K562 (cell line): ENCODE results near the gene GOT1. TPM values are rescaled to one million over a fixed set of nuclear protein-coding genes. Genes with fewer than 3 reads are reported as not detected.

Source experiments
- ATAC-seq: fragments of 200-7000 bp; cut with Tn5 transposase; 3 replicates; pipeline ENCODE4 v1.9.1; 2020; ENCODE audit warnings: moderate library complexity
- BruUV-seq: library from RNA; stranded (reverse); fragments of 400-500 nt; replicated peaks from 2 replicates; lab custom pipeline; 2021; lab: Mats Ljungman, UMichigan
- CTCF ChIA-PET: fragments of 300-600 bp; formaldehyde crosslinking; extraction: SDS; loops from one replicate; lab custom pipeline; 2021; ENCODE audit warnings: low intra/inter-chr PET ratio; lab: Yijun Ruan, JAX
- POLR2A ChIA-PET: fragments of 300-600, 350-650 bp; sonication (Branson Sonifier 250); formaldehyde crosslinking; extraction: SDS; loops from one replicate; lab custom pipeline; 2021; ENCODE audit warnings: antibody characterized with exemption, inconsistent platforms; lab: Yijun Ruan, JAX
- DNase-seq, 4 experiments: peaks; one replicate each; pipeline versions ENCODE4 v3.0.0 to v3.0.0-alpha.2; 2011 to 2018; ENCODE audit warnings: low spot score in 3 of 4, mixed read lengths in 3 of 4; ENCODE audit errors: extremely low read depth in 1 of 4
- FAIRE-seq: peaks from 2 replicates; lab custom pipeline; 2011; peaks lifted over from hg19 to GRCh38; lab: Jason Lieb, UNC
- H2AFZ ChIP-seq: 2 replicates; pipeline ENCODE4 v1.6.0; 2011; ENCODE audit warnings: low read depth, low read length, control low read depth, inconsistent platforms
- H3K27ac ChIP-seq: fragments of 200-600 bp; 3 replicates; pipeline ENCODE4 v1.8.0; 2011; ENCODE audit warnings: low read depth, mild to moderate bottlenecking, control low read depth, inconsistent platforms, low read length, moderate library complexity, mixed read lengths; ENCODE audit errors: extremely low read depth
- H3K27me3 ChIP-seq, 2 experiments: fragments of 300-600 bp in 1 of 2; 2 replicates in 1 of 2; 3 replicates in 1 of 2; pipeline versions ENCODE4 v1.6.0 to v1.8.0; 2011; ENCODE audit warnings: inconsistent platforms in 2 of 2, low read length in 2 of 2, mild to moderate bottlenecking in 1 of 2, mixed read lengths in 1 of 2, moderate library complexity in 1 of 2; ENCODE audit not compliant: control insufficient read depth in 2 of 2, insufficient read depth in 2 of 2
- H3K36me3 ChIP-seq: fragments of 300-600 bp; 3 replicates; pipeline ENCODE4 v1.8.0; 2011; ENCODE audit warnings: mild to moderate bottlenecking, low read length, inconsistent platforms; ENCODE audit not compliant: control insufficient read depth, insufficient read depth
- H3K4me1 ChIP-seq, 2 experiments: fragments of 200-600 bp in 1 of 2; replicated peaks in 1 of 2; 2 replicates in 1 of 2; 3 replicates in 1 of 2; pipeline versions ENCODE4 v1.5.1 to v1.8.0; 2011; ENCODE audit warnings: inconsistent platforms in 2 of 2, low read length in 2 of 2, mild to moderate bottlenecking in 1 of 2, mixed read lengths in 1 of 2, moderate library complexity in 1 of 2; ENCODE audit not compliant: control insufficient read depth in 2 of 2, insufficient read depth in 2 of 2
- H3K4me2 ChIP-seq: 2 replicates; pipeline ENCODE4 v1.6.1; 2011; ENCODE audit warnings: low read length, control low read depth, inconsistent platforms, mixed read lengths; ENCODE audit not compliant: insufficient read depth
- H3K4me3 ChIP-seq: fragments of 200-600 bp; sonication (generic), shearing (Covaris generic); 2 replicates; pipeline ENCODE4 v1.5.1; 2016; ENCODE audit warnings: control low read depth, inconsistent platforms
- H3K79me2 ChIP-seq: fragments of 200-600 bp; 3 replicates; pipeline ENCODE4 v1.8.0; 2011; ENCODE audit warnings: low read length, inconsistent platforms; ENCODE audit not compliant: control insufficient read depth, insufficient read depth
- H3K9ac ChIP-seq, 2 experiments: 2 replicates each; pipeline versions ENCODE4 v1.6.0 to v1.6.1; 2011; ENCODE audit warnings: low read depth in 2 of 2, low read length in 2 of 2, control low read depth in 1 of 2, inconsistent platforms in 1 of 2, mild to moderate bottlenecking in 1 of 2, mixed read lengths in 1 of 2; ENCODE audit not compliant: insufficient read depth in 1 of 2
- H3K9me1 ChIP-seq: one replicate; pipeline ENCODE4 v1.6.0; 2011; ENCODE audit warnings: inconsistent platforms, mild to moderate bottlenecking, low read length, moderate library complexity; ENCODE audit not compliant: control insufficient read depth, insufficient read depth
- H3K9me3 ChIP-seq: replicated peaks from 2 replicates; pipeline ENCODE4 v1.5.1; 2011; ENCODE audit warnings: low read depth, low read length, inconsistent platforms; ENCODE audit not compliant: control insufficient read depth, insufficient read depth
- H4K20me1 ChIP-seq: replicated peaks from 2 replicates; pipeline ENCODE4 v1.6.1; 2011; ENCODE audit warnings: low read length, inconsistent platforms, mixed read lengths; ENCODE audit not compliant: control insufficient read depth, insufficient read depth
- ARID1B ChIP-seq: fragments of 450-650 bp; IDR thresholded peaks from 2 replicates; pipeline ENCODE4 v1.6.1; 2016; ENCODE audit warnings: antibody characterized with exemption, mild to moderate bottlenecking, inconsistent platforms
- BCOR ChIP-seq: fragments of 450-650 bp; IDR thresholded peaks from 2 replicates; pipeline ENCODE4 v1.6.1; 2016
- FOS ChIP-seq: IDR thresholded peaks from 3 replicates; pipeline ENCODE4 v1.6.1; 2011; ENCODE audit not compliant: insufficient read length; ENCODE audit errors: extremely low read depth
- FUS ChIP-seq: fragments of 200-400 bp; formaldehyde crosslinking; optimal IDR thresholded peaks from 2 replicates; pipeline ENCODE3; 2017; ENCODE audit warnings: low read depth, low read length
- GTF2B ChIP-seq: IDR thresholded peaks from 2 replicates; pipeline ENCODE4 v1.6.1; 2011; ENCODE audit not compliant: insufficient read length; ENCODE audit errors: extremely low read depth
- HMG20B ChIP-seq: fragments of 250-450 bp; sonication (Bioruptor Pico); IDR thresholded peaks from 2 replicates; pipeline ENCODE4 v1.5.0; 2021; ENCODE audit warnings: mild to moderate bottlenecking
- MBD2 ChIP-seq: sonication (generic); IDR thresholded peaks from 2 replicates; pipeline ENCODE4 v1.6.1; 2016; ENCODE audit warnings: low read depth, borderline replicate concordance
- PHF21A ChIP-seq: fragments of 450-650 bp; IDR thresholded peaks from 2 replicates; pipeline ENCODE4 v1.6.1; 2017; ENCODE audit warnings: low read depth, borderline replicate concordance
- PML ChIP-seq: IDR thresholded peaks from 2 replicates; pipeline ENCODE4 v1.6.1; 2012; ENCODE audit warnings: low read length, inconsistent platforms
- PRMT5 ChIP-seq: sonication (generic); formaldehyde crosslinking; IDR thresholded peaks from 2 replicates; pipeline ENCODE4 v1.5.0; 2020; ENCODE audit warnings: missing genetic modification reagents
- PTTG1 ChIP-seq: fragments of 450-650 bp; IDR thresholded peaks from 2 replicates; pipeline ENCODE4 v1.6.1; 2016; ENCODE audit warnings: low read depth, mild to moderate bottlenecking, missing genetic modification characterization, missing compliant biosample characterization
- RBFOX2 ChIP-seq: fragments of 200-400 bp; formaldehyde crosslinking; IDR thresholded peaks from 2 replicates; pipeline ENCODE4 v1.6.1; 2017; ENCODE audit warnings: low read depth, mild to moderate bottlenecking, low read length, moderate library complexity
- SIRT6 ChIP-seq: IDR thresholded peaks from one replicate; pipeline ENCODE4 v1.6.1; 2012; ENCODE audit warnings: low read depth, mild to moderate bottlenecking, control low read depth, inconsistent platforms, low read length, moderate library complexity
- STAT6 ChIP-seq: sonication (generic); formaldehyde crosslinking; IDR thresholded peaks from 2 replicates; pipeline ENCODE4 v1.8.1; 2023; ENCODE audit warnings: mild to moderate bottlenecking, missing genetic modification reagents
- TBP ChIP-seq: optimal IDR thresholded peaks from 2 replicates; pipeline ENCODE3; 2011; ENCODE audit warnings: low read depth, low read length, improper control_type of control experiment
- ZBTB26 ChIP-seq: fragments of 450-650 bp; formaldehyde crosslinking; IDR thresholded peaks from 2 replicates; pipeline ENCODE4 v1.4.0; 2022; ENCODE audit warnings: missing genetic modification characterization
- ZNF184 ChIP-seq: sonication (generic); formaldehyde crosslinking; IDR thresholded peaks from 2 replicates; pipeline ENCODE4 v1.5.0; 2020; ENCODE audit warnings: missing genetic modification reagents
- WGBS: fragments of 100-300 bp; shearing (Covaris generic); methylation state at CpG from one replicate; pipeline ENCODE4 v1.1.6; 2016; ENCODE audit warnings: low coverage, mixed read lengths; ENCODE audit not compliant: insufficient coverage; ENCODE audit errors: missing lambda C conversion rate; 5-methylcytosine and 5-hydroxymethylcytosine counted together
- in situ Hi-C: fragments of 300-500 bp; cut with MboI; formaldehyde crosslinking; loops from 4 replicates; pipeline ENCODE4 v1.15.0; 2018; ENCODE audit warnings: inconsistent platforms, mixed read lengths
- intact Hi-C: fragments of 100-400 bp; cut with micrococcal nuclease; formaldehyde crosslinking; loops from 2 replicates; pipeline ENCODE4 v1.14.2; 2022
- polyA plus RNA-seq, 8 experiments: library from polyadenylated mRNA; depleted of rRNA in 4 of 8; stranded (reverse) in 5 of 8; unstranded in 3 of 8; fragments of >200 nt; fragmentation: Nextera tagmentation in 2 of 8; fragmentation: Illumina TruSeq in 1 of 8; extraction: Ambion mirVana in 2 of 8; extraction: Trizol in 1 of 8; gene quantifications; 2 replicates each; pipeline versions ENCODE4 v1.2.1 to v1.2.3, GENCODE V29; 2011 to 2014; ENCODE audit warnings: inconsistent platforms in 1 of 8, missing spikeins in 1 of 8
- total RNA-seq, 7 experiments: library from RNA; depleted of rRNA in 6 of 7; stranded (reverse); fragments of >200 nt in 6 of 7; fragmentation: Illumina TruSeq in 2 of 7; extraction: Trizol in 2 of 7; gene quantifications; 2 replicates each; pipeline versions ENCODE4 v1.2.1 to v1.2.3, GENCODE V29; 2011 to 2021; ENCODE audit warnings: low replicate concordance in 1 of 7

Gene GOT1
- total and polyA plus RNA-seq, 9 of the 15 experiments (the other 6 are each of a cell fraction or from before 2014, with no cell fraction given), result 55.7 to 166 (median 75.4) TPM

GRCh38 chr10:99466632-99467223, 36.3 kb upstream of the GOT1 start (continued):
- TF ChIP-seq STAT6 (CRISPR knock-in tag) (no peak), PRMT5 (CRISPR knock-in tag) (no peak)

- 0% methylated on average over 2 of the region's 2 CpGs for WGBS
- no peak overlapping the region for H3K27ac ChIP-seq
- no peak for ATAC-seq
- H3K9me3 ChIP-seq, result no peaks in the 10 kb centered on the region
- H3K9me1 ChIP-seq, result no peaks in the 10 kb centered on the region
- POLR2A ChIA-PET, result no interaction called here
- no peak for TF ChIP-seq ZNF184 (CRISPR knock-in tag)
- no peak for TF ChIP-seq SIRT6
- TF ChIP-seq BCOR, result no peak
- TF ChIP-seq ARID1B, result no peak
- TF ChIP-seq FUS, result no peak
- no peak for TF ChIP-seq GTF2B
- no peak for TF ChIP-seq PML
- TF ChIP-seq HMG20B (CRISPR knock-in tag), result no peak
- no peak for TF ChIP-seq ZBTB26 (CRISPR knock-in tag)
- TF ChIP-seq PTTG1 (tag), result no peak
- no peak for TF ChIP-seq TBP
- TF ChIP-seq PHF21A, result no peak
- TF ChIP-seq FOS, result no peak
- TF ChIP-seq RBFOX2, result no peak
- TF ChIP-seq MBD2, result no peak
- peaks cover under 1 to 8% of the 10 kb centered on the region in 2 experiments; a peak in 3 of 5 replicates for H3K27me3 ChIP-seq
- H4K20me1 ChIP-seq, result no peaks in the 10 kb centered on the region
- intact Hi-C loops (no loop called here), in situ Hi-C loops (no loop called here)
- no peaks in the 10 kb centered on the region for H3K79me2 ChIP-seq
- CTCF ChIA-PET, result no interaction called here
- BruUV-seq, result no TSS peak
- no peak for FAIRE-seq
- DNase-seq, result no peak
- no peak overlapping the region for H2AFZ ChIP-seq
- no peak overlapping the region for H3K4me2 ChIP-seq
- H3K4me3 ChIP-seq, result no peak overlapping the region
- no peak overlapping the region for H3K9ac ChIP-seq
- no peaks in the 10 kb centered on the region for H3K4me1 ChIP-seq
- H3K36me3 ChIP-seq, result no peaks in the 10 kb centered on the region
Measured at GRCh38 chr10:99461230-99461629, 30.8 kb upstream of the GOT1 start.
